GM18505 (cell line): ENCODE data around the gene KLF7.

Source experiments
- ATAC-seq: cut with Tn5 transposase; IDR thresholded peaks from one replicate; pipeline ENCODE4 v1.9.1; 2021; ENCODE audit not compliant: unreplicated experiment
- POLR2A ChIP-seq: IDR thresholded peaks from 4 replicates; pipeline ENCODE4 v1.6.1; 2011; ENCODE audit warnings: borderline replicate concordance; ENCODE audit not compliant: insufficient read depth, insufficient read length; ENCODE audit errors: extremely low read depth

KLF7 gene

DNA sequence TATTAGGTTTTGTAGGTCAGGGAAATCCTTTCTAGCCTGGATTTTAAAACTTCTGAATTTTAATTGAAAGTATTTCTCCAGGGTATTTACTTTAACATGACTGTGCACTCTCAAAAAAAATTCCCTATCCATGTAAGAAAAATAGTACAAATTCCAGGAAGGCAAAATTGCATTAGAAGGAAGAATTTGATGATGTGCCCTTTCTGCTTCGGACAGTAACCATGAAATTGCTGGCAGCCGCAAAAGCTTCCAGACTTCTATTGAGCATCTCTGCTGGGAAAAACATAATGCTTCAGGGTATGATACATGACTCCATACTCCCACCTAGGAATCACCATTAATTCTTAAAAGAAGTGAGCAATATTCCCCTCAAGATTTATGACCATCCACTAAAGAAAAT lies 17.2 kb upstream of the KLF7 start:
- TF ChIP-seq POLR2A: no peak
- no peak for ATAC-seq

DNA sequence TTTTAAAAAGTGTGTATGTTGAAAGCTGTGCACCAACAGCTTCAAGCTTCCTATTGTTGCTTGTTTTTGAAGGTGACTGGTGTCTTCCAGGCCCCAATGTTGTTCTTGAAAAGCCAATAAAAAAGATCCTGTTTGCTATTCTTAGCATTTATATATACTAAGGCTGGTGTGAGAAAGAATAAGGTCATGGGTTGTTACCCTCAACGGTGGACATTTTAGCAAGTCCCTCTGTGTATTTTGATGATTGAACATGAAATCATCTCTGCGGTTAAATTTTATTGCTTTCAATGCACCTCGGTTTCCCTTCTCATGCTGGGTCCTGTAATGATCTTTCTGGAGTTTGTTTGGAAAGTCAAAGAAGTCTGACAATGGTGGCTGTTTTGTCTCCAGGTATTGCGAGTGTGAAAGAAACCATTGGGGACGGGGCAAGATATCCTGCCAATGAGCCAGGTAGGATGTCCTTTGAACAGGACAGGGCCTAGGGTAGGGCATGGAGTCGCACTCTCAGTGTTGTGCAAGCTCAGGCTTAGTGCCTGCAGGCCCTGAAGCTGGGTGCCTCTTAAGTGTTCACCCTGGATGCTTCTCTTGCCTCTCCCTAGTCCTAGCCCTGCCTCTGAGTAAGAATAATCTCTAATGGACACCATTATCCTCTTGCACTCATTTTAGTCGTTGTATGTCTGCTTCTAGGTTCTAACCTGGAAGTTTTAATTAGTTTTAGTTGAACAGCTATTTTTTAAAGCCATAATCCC lies 16.0 kb upstream of the KLF7 start:
- no peak for ATAC-seq
- TF ChIP-seq POLR2A: no peak

DNA sequence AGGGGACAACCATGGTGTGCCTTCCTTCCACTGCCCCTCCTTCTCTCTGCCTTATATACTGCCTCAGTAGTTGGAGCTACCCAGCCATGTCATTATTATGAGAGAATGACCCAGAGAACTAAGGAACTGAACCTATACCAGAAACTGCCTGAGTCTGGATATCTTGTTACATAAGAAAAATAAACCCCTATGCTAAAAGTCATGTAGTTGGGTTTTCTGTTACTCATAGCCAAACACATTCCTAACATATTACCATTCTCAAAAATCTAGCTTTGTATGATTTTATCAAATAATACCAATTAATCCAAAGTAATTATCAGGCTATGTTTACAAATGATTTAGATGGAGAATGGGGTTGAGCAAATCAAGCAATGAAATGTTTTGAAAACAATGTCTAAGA lies 15.0 kb upstream of the KLF7 start:
- ATAC-seq: no peak
- TF ChIP-seq POLR2A: no peak

DNA sequence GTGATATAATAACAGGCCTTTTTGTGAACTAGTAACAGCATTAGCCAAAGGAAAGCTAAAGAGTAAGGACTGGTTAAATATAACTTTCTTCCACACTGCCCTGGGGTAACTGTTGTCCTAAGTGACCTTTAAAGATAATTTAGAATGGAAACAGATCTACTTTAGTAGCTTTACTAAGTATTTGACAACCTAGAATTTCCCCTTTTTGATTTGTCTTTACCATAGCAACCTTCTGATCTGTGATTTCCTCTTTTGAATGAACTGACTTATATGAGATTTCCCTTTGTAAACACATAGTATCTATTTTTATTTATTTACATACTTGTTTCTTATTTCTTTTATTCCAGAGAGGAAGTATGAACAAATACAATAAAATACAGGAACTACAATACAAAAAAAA lies 10.5 kb upstream of the KLF7 start:
- no peak for ATAC-seq
- TF ChIP-seq POLR2A: no peak

DNA sequence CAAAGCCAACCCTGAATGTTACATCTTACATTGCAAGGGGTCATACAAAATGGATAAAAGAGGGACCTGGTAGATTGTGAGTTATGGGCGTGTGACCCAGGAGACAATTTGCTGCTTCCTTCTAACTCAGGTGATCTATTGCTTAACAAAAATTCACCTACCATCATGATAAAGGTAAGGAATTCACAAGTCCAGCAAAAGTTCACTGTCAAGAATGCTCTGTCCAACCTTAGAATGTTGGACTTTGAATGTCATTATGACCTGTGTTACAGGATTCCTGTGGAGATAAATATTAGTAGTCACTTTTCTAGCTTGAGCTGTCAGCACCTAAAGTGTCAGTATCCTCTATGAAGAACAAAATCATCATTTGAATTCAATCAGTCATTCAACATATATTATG lies 7.9 kb upstream of the KLF7 start:
- no peak for ATAC-seq
- TF ChIP-seq POLR2A: no peak

DNA sequence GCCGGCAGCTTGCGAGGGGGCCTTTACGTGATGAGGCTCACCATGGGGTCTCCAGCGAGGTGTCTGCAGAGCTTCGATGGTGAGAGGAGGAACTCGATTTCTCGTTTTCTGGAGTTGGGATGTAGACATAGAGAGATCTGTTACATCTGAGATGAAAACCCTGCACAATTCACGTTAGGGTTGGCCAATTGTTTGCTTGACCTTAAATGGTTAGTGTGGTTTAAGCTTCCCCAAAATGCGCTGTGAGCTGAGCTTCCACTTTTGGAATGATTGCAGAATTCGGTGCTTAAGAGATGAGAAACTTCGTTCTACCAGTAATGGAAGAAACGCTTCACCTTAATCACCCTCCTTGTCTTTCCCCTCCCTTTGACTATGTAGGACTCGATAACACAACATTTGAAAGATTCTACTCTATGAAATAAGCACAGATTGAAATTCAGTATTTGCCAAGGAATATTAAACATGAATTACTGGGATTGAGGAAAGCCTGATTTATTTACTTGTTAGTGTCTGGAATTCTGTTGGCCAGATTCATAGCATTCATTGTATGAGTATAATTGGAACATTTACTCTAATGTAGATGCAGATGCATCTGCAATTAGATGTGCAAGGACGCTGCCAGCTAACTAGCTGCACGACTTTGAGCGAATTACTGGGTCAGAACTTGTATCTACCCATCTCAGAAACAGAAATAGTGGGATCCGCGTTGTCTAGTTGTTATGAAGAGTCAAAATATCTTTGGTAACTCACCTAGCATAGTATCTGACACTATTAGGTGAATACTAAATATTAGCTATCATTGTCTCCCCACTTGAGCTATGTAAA lies 1.6 kb upstream of the KLF7 start:
- TF ChIP-seq POLR2A: no peak

DNA sequence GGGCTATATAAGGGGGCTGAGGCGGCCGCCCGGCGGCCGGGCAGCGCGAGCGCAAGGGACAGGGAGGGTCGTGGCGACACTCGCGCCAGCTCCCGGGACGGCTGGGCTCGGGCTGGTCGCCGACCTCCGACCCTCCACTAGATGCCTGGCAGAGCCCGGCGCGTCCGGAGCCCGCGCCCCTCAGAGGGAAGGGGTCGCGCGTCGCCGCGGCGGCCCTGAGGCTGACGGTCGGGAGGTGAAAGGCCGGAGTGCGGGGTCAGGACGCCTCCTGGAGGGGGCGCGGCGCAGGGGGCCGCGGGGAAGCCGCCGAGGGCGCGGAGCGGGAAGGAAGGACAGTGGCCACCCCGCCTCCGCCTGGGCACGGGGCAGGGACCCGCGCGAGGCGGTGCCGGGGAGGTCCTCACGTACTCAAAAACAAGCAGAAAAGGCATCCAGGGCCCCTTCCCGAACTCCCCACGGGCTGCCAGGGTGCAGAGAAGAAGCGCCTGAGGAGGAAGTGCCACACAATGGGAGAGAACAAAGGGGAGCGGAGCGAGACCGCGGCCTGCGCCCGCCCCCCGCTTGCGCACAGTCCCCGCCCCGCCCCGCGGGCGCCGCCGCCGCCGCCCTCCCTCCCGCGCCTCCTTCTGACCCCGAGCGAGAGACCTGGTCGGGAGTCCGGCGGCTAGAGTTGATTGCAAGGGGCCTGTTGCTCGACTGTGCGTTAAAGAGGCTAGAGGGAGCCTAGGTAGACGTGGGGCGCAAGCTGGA lies 776 bp upstream of the KLF7 start:
- peak; percentile 57 for ATAC-seq
- peak; percentile 99 for TF ChIP-seq POLR2A

More for the DNA sequence above, 1.6 kb upstream of the KLF7 start:
- no peak for ATAC-seq

DNA sequence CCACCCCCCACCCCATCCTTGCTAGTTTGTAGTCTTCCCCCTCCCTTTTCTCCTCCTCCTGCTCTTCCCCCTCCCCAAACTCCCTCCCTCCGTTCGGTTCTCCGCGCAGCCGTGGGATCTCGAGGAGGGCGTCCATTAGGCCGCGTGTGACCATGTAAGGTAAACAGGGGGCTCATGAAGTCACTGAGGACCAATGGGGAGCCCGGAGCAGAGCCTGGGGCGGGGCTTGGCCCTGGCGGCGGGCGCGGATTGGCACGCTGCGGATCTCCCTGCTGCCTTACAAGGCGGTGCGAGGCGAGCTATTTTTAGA lies 246 bp upstream of the KLF7 start:
- ATAC-seq: peak; percentile 93
- TF ChIP-seq POLR2A: no peak

DNA sequence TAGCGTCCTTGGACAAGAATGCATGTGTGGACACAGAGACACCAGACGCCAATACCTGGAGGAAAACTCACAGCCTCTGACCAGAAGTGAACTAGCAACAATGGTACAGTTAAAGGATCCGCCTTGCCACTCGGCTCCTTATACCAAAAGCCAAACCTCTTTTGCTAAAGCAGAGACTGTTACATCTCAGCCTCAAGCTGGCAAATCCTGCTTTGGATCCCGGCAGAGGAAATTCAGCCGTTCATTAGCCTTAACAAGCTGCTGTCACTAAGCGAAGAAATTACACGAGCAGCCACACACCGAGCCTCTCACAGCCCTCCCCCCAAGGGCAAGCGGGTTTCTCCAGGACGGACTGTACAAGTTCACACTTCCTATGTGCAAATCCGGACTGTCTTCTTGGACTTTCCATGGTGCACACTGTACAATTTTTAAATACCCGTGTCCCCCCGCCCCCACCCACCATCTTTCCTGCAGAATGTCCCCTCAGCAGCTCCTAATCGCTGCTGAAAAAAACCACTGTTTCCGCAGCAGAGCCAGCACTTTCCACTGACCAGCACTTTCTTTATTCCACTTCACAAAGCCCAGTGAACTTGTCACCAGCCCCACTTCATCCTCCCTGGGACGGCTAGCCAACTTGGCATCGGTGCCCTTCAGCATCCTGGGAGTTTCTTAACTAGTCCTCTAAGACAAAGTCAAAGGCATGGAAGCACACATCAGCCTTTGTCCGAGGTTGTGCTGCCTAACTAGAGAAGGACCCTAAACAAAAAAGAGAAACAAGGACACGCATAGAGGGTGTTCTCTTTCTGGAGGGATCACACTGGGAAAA lies 1.5 kb downstream of the KLF7 start:
- no peak for ATAC-seq
- TF ChIP-seq POLR2A: no peak

DNA sequence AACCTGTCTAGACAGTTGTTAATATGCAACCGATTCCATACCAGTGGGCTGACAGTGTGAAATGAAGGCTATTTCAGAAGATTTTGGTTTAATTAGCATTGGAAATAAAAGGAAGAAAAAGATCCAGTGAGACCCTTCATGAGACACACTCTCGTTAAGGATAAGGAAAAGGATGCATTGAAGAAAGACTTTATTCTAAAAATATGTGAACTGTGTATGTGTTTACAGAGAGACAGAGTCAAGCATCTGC lies 2.1 kb downstream of the KLF7 start:
- no peak for ATAC-seq
- no peak for TF ChIP-seq POLR2A

DNA sequence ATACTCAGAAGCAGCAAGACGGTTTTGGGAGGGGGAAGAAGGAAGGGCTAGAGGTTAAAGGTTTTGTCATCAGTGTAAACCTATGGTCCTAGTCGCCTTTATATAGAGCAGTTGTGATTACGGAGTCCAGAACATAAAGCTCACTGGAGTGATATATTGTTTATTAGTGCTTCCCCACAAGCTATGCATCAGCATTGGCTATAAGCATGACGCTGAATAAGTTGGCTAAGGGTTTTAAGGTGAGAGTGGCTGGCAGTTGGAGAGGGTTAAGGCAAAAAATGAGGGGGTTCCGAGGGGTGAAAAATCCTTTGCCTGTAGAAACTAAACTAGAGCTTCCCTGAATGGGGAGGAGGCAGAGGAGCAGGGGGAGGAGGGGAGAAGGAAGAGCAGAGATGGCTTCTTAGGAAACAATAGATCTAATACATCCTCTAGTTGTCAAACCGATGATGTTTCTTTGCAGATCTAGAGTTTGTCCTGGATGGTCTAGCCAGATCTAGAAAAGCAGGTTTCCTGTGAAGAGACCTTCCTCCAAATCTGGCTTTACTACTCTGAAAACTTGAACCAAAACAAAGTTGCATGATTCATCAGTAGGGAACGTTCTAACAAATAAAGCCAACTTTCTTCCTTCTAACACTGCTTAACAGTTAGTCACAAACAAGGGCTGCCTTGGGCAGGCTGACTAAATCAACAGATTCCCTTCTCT lies 2.5 kb downstream of the KLF7 start:
- no peak for TF ChIP-seq POLR2A
- ATAC-seq: no peak

DNA sequence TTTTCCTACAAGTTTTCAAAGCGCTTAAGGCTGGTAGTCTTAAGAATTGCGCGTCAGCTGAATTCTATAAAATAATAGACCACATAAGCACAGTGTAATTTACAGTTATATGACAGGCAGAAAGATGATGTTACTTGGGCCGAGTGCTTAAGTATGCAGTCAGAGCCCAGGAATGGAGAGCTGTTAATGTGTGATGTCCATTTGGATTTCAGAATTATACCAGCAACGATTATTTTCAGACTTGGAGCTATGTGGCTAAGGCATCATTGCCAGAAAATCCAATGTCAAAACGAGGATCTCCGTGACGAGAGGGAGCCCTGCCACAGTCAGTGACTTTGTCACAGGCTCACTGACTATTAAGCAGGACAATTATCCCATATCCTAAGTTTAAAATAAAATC lies 3.4 kb downstream of the KLF7 start:
- no peak for ATAC-seq
- no peak for TF ChIP-seq POLR2A
